ENCODE measurements around the gene UBE3B. TPM values are rescaled to one million over a fixed set of nuclear protein-coding genes. Genes with fewer than 3 reads are reported as not detected.

UBE3B gene
- total RNA-seq, 1 experiment from 2014 or later: 25.7 TPM

DNA sequence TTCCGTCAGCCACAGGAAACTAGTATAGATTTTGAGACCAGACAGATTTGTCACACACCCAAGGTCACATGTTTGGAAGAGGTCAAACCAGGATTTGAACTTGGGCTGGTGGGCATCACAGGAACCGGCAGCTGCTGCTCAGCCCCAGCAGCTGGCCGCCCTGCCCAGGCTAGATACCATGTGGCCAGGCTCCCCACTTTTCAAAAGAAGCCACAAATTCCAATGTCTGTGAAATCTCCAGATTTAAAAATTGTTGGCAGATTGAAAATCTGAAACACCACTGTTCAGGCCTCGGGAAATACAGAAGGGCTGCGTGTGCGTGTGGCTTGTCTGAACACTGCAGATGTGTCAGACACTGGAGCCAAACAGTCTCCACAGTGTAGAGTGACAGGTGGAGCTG is 65.4 kb downstream of the UBE3B start:
- intact Hi-C loops (cut with micrococcal nuclease): no loop called here
- no peak overlapping the region for H3K27ac ChIP-seq (ENCODE audit: low read length)
- ChIA-PET CTCF (no interaction called here), POLR2A (ENCODE audit: unreplicated experiment) (no interaction called here)
- H3K36me3 ChIP-seq (ENCODE audit: low read depth, low read length): no peaks in the 10 kb centered on the region
- no peak overlapping the region for H3K4me2 ChIP-seq (ENCODE audit: low read length)
- ATAC-seq (no peak), DNase-seq (no peak)
- H3K9ac ChIP-seq (ENCODE audit: low read length): no peak overlapping the region
- H4K20me1 ChIP-seq (ENCODE audit: low read length): no peaks in the 10 kb centered on the region
- no peaks in the 10 kb centered on the region for H3K79me2 ChIP-seq (ENCODE audit: low read length)
- H3F3A ChIP-seq (ENCODE audit: low read length, unreplicated experiment): no peaks in the 10 kb centered on the region
- H3K4me3 ChIP-seq (ENCODE audit: low read length): no peak overlapping the region
- no peaks in the 10 kb centered on the region for H3K9me3 ChIP-seq (ENCODE audit: low read length)
- no peaks in the 10 kb centered on the region for H3K27me3 ChIP-seq (ENCODE audit: low read length)
- peaks cover 40% of the 10 kb centered on the region for H3K4me1 ChIP-seq (ENCODE audit: insufficient read depth, low read length)
- BruUV-seq (replicated peaks): no TSS peak
- H3K9me2 ChIP-seq (replicated peaks; ENCODE audit: low read length): no peaks in the 10 kb centered on the region
- TF ChIP-seq, protein P1, sequence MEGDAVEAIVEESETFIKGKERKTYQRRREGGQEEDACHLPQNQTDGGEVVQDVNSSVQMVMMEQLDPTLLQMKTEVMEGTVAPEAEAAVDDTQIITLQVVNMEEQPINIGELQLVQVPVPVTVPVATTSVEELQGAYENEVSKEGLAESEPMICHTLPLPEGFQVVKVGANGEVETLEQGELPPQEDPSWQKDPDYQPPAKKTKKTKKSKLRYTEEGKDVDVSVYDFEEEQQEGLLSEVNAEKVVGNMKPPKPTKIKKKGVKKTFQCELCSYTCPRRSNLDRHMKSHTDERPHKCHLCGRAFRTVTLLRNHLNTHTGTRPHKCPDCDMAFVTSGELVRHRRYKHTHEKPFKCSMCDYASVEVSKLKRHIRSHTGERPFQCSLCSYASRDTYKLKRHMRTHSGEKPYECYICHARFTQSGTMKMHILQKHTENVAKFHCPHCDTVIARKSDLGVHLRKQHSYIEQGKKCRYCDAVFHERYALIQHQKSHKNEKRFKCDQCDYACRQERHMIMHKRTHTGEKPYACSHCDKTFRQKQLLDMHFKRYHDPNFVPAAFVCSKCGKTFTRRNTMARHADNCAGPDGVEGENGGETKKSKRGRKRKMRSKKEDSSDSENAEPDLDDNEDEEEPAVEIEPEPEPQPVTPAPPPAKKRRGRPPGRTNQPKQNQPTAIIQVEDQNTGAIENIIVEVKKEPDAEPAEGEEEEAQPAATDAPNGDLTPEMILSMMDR (conservative IDR thresholded peaks at IDR 0.05; ENCODE audit: low read depth, low read length): no peak
- TF ChIP-seq EZH2phosphoT487 (IDR thresholded peaks at IDR 0.05; ENCODE audit: borderline replicate concordance, low read length) (no peak), EZH2 (IDR thresholded peaks at IDR 0.05; ENCODE audit: low read length, unreplicated experiment) (no peak)
- no peak overlapping the region for H2AFZ ChIP-seq (ENCODE audit: low read length)

DNA sequence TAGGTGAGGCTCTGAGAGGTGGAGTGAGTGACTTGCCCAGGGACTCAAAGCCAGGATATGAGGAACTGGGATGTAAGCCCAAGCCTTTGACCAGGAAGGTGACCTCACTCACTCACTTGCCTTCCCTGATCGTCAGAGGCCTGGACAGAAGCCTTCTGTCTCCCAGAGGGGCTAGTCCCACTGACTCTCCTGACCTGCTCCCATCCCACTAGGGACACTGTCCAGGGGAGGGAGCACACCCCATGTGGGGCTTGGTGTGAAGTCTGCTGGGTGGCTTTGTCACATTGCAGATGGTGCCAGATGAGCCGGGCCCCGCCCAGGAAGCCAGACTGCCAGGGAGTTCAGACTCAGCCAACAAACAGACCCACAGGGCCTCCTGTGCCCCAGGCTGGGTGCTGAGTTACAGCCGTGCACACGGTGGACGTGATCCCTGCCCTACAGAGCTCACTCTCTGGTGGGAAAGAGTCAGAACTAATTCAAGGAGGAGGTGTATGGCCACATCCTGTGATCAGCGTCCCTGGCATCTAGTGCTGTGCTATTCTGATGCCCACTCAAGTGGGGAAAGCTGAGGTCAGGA is 67.6 kb downstream of the UBE3B start:
- no peaks in the 10 kb centered on the region for H3K9me2 ChIP-seq (replicated peaks; ENCODE audit: low read length)

DNA sequence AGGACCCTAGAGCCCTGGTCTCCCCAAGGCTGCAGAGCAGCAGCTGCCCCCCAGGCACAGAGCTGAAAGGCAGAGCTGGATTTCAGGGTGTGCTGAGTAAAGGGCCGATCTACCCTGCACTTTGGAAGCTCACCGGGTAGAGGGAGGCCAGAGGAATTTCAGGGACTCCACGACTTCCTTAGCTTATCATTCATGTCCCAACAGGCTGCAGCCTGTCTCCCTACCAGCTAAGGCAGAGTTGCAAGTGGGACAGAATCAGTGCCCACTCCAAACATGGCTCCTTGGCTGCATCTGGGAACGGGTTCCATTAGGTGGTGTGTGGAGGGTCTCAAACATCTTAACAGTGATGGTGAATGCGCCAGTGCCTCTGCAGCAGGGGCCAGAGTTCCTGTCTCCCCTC is 68.4 kb downstream of the UBE3B start:
- Histone ChIP-seq H3K4me1 (ENCODE audit: insufficient read depth, low read length) (peaks cover 29% of the 10 kb centered on the region), H3K9me3 (ENCODE audit: low read length) (no peaks in the 10 kb centered on the region), H3K79me2 (ENCODE audit: low read length) (no peaks in the 10 kb centered on the region), H2AFZ (ENCODE audit: low read length) (no peak overlapping the region), H3K27me3 (ENCODE audit: low read length) (no peaks in the 10 kb centered on the region), H3F3A (ENCODE audit: low read length, unreplicated experiment) (no peaks in the 10 kb centered on the region), H3K9ac (ENCODE audit: low read length) (peak overlapping the region; percentile 58), H3K36me3 (ENCODE audit: low read depth, low read length) (no peaks in the 10 kb centered on the region), H4K20me1 (ENCODE audit: low read length) (no peaks in the 10 kb centered on the region), H3K27ac (ENCODE audit: low read length) (peak overlapping the region; percentile 91), H3K4me2 (ENCODE audit: low read length) (peak overlapping the region; percentile 40), H3K4me3 (ENCODE audit: low read length) (no peak overlapping the region), H3K9me2 (replicated peaks; ENCODE audit: low read length) (no peaks in the 10 kb centered on the region)
- no TSS peak for BruUV-seq (replicated peaks)
- DNase-seq: no peak
- TF ChIP-seq, protein P1 (conservative IDR thresholded peaks at IDR 0.05; ENCODE audit: low read depth, low read length): no peak
- TF ChIP-seq EZH2 (IDR thresholded peaks at IDR 0.05; ENCODE audit: low read length, unreplicated experiment) (no peak), EZH2phosphoT487 (IDR thresholded peaks at IDR 0.05; ENCODE audit: borderline replicate concordance, low read length) (no peak)
- ChIA-PET POLR2A (ENCODE audit: unreplicated experiment) (no interaction called here), CTCF (no interaction called here)
- ATAC-seq: no peak
- intact Hi-C loops (cut with micrococcal nuclease): no loop called here

More for the DNA sequence above, 67.6 kb downstream of the UBE3B start:
- DNase-seq (peak; percentile 94), ATAC-seq (peak; percentile 96)
- no TSS peak for BruUV-seq (replicated peaks)
- Histone ChIP-seq H3K27ac (ENCODE audit: low read length) (peak overlapping the region; percentile 91), H3K4me1 (ENCODE audit: insufficient read depth, low read length) (peaks cover 29% of the 10 kb centered on the region), H3K4me2 (ENCODE audit: low read length) (peak overlapping the region; percentile 40), H3K9me3 (ENCODE audit: low read length) (no peaks in the 10 kb centered on the region), H3F3A (ENCODE audit: low read length, unreplicated experiment) (no peaks in the 10 kb centered on the region), H3K9ac (ENCODE audit: low read length) (peak overlapping the region; percentile 58), H3K4me3 (ENCODE audit: low read length) (no peak overlapping the region), H3K27me3 (ENCODE audit: low read length) (no peaks in the 10 kb centered on the region), H2AFZ (ENCODE audit: low read length) (peak overlapping the region; percentile 69), H4K20me1 (ENCODE audit: low read length) (no peaks in the 10 kb centered on the region), H3K79me2 (ENCODE audit: low read length) (no peaks in the 10 kb centered on the region), H3K36me3 (ENCODE audit: low read depth, low read length) (no peaks in the 10 kb centered on the region)
- CTCF ChIA-PET: no interaction called here
- POLR2A ChIA-PET (ENCODE audit: unreplicated experiment): no interaction called here
- intact Hi-C loops (cut with micrococcal nuclease): no loop called here
- TF ChIP-seq, protein P1 (conservative IDR thresholded peaks at IDR 0.05; ENCODE audit: low read depth, low read length): no peak
- TF ChIP-seq EZH2 (IDR thresholded peaks at IDR 0.05; ENCODE audit: low read length, unreplicated experiment): no peak
- no peak for TF ChIP-seq EZH2phosphoT487 (IDR thresholded peaks at IDR 0.05; ENCODE audit: borderline replicate concordance, low read length)

Data from PC-3 (cell line).